Fibroblast of mammary gland (primary cell): ENCODE data around the gene LUC7L.

Experiments used
- DNase-seq: peaks from one replicate; pipeline ENCODE4 v3.0.0-alpha.2; 2010; ENCODE audit warnings: low read depth
- H3K4me3 ChIP-seq: 2 replicates; pipeline ENCODE4 v1.5.1; 2011; ENCODE audit warnings: low read depth, mild to moderate bottlenecking, low read length, moderate library complexity; ENCODE audit not compliant: control insufficient read depth
- CTCF ChIP-seq: conservative IDR thresholded peaks from 2 replicates; pipeline ENCODE4 v1.5.1; 2011; ENCODE audit warnings: low read depth, low read length, inconsistent platforms; ENCODE audit not compliant: control insufficient read depth, insufficient read depth

LUC7L gene

GRCh38 chr16:254461-254860 is 25.2 kb upstream of the LUC7L start:
- no peak for DNase-seq
- no peak for TF ChIP-seq CTCF
- H3K4me3 ChIP-seq = no peak overlapping the region

- DNase-seq = no peak
- H3K4me3 ChIP-seq = no peak overlapping the region
- TF ChIP-seq CTCF = no peak
These were observed 24.6 kb upstream of the LUC7L start for GRCh38 chr16:253833-254232.

GRCh38 chr16:252366-253337 is 23.4 kb upstream of the LUC7L start:
- H3K4me3 ChIP-seq = no peak overlapping the region
- no peak for TF ChIP-seq CTCF
- DNase-seq = no peak

GRCh38 chr16:249431-249830 is 20.2 kb upstream of the LUC7L start:
- no peak for TF ChIP-seq CTCF

GRCh38 chr16:247027-247426 is 17.8 kb upstream of the LUC7L start:
- no peak for DNase-seq
- no peak for TF ChIP-seq CTCF
- no peak overlapping the region for H3K4me3 ChIP-seq

More at GRCh38 chr16:249431-249830, 20.2 kb upstream of the LUC7L start:
- no peak overlapping the region for H3K4me3 ChIP-seq
- DNase-seq = no peak

- no peak for DNase-seq
These were observed 15.9 kb upstream of the LUC7L start for GRCh38 chr16:245105-245504.

More at GRCh38 chr16:245105-245504, 15.9 kb upstream of the LUC7L start:
- H3K4me3 ChIP-seq = no peak overlapping the region
- no peak for TF ChIP-seq CTCF
